ENCODE data around the gene CRHR2. TPM values are rescaled to one million over a fixed set of nuclear protein-coding genes. Genes with fewer than 3 reads are reported as not detected.
"Not testable (repeated sequence)": the region's sequence is repeated elsewhere in the genome, so short reads cannot be mapped to it uniquely, and the experiment has no call there.

The CRHR2 gene
- total and polyA plus RNA-seq, 4 donors = 0.23 to 1.5 TPM; not detected in 2

DNA sequence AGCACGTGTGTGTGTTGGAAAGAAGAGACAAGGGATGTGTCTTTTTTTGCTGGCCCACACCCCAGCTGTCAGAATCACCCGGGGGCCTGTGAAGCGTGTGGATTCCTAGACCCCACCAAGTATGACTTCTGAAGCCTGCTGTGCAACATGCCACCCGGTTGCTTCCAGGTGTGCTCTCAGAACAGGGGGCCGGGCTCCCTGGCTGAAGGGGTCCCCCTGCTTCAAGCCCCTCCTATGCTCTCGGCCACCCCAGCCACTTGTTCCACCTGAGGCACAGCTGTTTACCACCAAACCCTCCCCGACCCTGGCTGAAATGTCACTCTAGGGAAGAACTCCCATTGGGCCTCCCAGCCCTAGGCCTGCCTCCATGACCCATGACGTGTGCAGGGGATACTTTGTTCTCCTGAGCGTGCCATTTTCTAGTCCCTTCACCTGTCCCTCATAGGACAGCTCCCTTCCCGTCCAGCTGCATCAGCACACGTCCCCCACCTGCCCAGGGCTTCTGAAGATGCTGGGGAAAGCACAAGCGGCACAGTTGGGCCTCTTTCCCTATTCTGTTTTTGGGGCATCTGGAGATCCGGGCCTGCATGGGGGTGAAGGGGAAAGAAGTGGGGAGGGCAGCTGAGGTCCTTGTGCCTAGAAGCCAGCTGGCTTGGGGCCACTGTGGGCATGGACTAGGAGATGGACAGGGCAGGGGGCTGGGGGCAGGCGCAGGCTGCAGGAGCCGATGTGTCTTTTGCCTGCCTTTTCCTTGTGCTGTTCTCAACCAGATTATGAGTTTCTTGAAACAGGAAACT lies 33.3 kb downstream of the CRHR2 start:
- WGBS, 2 donors = 90 to 92% methylated on average over 15 of the region's 15 CpGs
- Histone ChIP-seq H3K27me3 (ENCODE audit: control insufficient read depth in 1 of 2, insufficient read depth in 2 of 2, low read length in 1 of 2) (no peaks in the 10 kb centered on the region), H3K9me3 (ENCODE audit: control insufficient read depth, low read length) (no peaks in the 10 kb centered on the region), H3K36me3 (ENCODE audit: control insufficient read depth in 1 of 2, insufficient read depth in 2 of 2, low read length in 1 of 2) (no peaks in the 10 kb centered on the region), H3K27ac (ENCODE audit: low read depth in 1 of 2, low read length in 2 of 2) (no peak overlapping the region), H3K4me1 (ENCODE audit: control insufficient read depth in 1 of 2, insufficient read depth in 2 of 2, low read length in 2 of 2) (no peaks in the 10 kb centered on the region), H3K4me3 (ENCODE audit: low read length in 2 of 2) (no peak overlapping the region)
- DNase-seq = no peak
- no peak for ATAC-seq (ENCODE audit: low FRiP score)
- intact Hi-C loops (cut with DNase I) = loop anchor here in 1 of 2 donors (10.0 kb wide), 1 partner anchor 86 kb away; no protein-coding TSS in a partner anchor

- Histone ChIP-seq H3K36me3 (ENCODE audit: control insufficient read depth in 1 of 2, insufficient read depth in 2 of 2, low read length in 1 of 2) (no peaks in the 10 kb centered on the region), H3K27ac (ENCODE audit: low read depth in 1 of 2, low read length in 2 of 2) (no peak overlapping the region), H3K27me3 (ENCODE audit: control insufficient read depth in 1 of 2, insufficient read depth in 2 of 2, low read length in 1 of 2) (no peaks in the 10 kb centered on the region), H3K9me3 (ENCODE audit: control insufficient read depth, low read length) (no peaks in the 10 kb centered on the region), H3K4me3 (ENCODE audit: low read length in 2 of 2) (no peak overlapping the region), H3K4me1 (ENCODE audit: control insufficient read depth in 1 of 2, insufficient read depth in 2 of 2, low read length in 2 of 2) (no peaks in the 10 kb centered on the region)
- 87 to 88% methylated on average over 10 of the region's 10 CpGs for WGBS, 2 donors
- ATAC-seq (ENCODE audit: low FRiP score) (no peak), DNase-seq (peak in 1 of 2 donors; percentile 38)
- intact Hi-C loops (cut with DNase I) = loop anchor here in 1 of 2 donors (10.0 kb wide), 1 partner anchor 87 kb away; no protein-coding TSS in a partner anchor
These were observed 34.5 kb downstream of the CRHR2 start for GRCh38 chr7:30647589-30648364.

DNA sequence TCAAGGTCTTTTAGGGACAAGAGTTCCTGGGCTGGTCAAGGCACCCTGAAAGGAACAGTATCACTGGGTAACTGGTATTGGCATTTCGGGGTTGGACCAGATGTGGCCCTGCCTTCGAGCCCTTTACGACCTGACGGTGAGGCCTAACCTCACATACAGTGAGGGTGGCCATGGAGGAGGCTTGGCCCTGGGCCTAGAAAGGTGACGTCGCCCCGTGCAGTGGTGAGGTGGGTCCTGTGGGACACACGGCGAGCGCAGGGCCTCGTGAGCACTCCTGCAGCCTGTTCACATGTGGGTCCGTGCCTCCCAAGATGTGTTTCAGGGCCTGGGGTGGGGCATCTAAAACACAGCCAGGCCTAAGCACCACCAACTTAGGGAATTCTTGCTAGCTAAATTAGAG lies 36.1 kb downstream of the CRHR2 start:
- ATAC-seq (ENCODE audit: low FRiP score) = no peak
- Histone ChIP-seq H3K27me3 (ENCODE audit: control insufficient read depth in 1 of 2, insufficient read depth in 2 of 2, low read length in 1 of 2) (no peaks in the 10 kb centered on the region), H3K27ac (ENCODE audit: low read depth in 1 of 2, low read length in 2 of 2) (no peak overlapping the region), H3K36me3 (ENCODE audit: control insufficient read depth in 1 of 2, insufficient read depth in 2 of 2, low read length in 1 of 2) (no peaks in the 10 kb centered on the region), H3K4me3 (ENCODE audit: low read length in 2 of 2) (no peak overlapping the region), H3K9me3 (ENCODE audit: control insufficient read depth, low read length) (no peaks in the 10 kb centered on the region), H3K4me1 (ENCODE audit: control insufficient read depth in 1 of 2, insufficient read depth in 2 of 2, low read length in 2 of 2) (no peaks in the 10 kb centered on the region)
- peak in 1 of 2 donors; percentile 58 for DNase-seq
- WGBS, 2 donors = 89 to 94% methylated on average over 12 of the region's 12 CpGs
- intact Hi-C loops (cut with DNase I) = loop anchor here in 1 of 2 donors (10.0 kb wide), 1 partner anchor 89 kb away; no protein-coding TSS in a partner anchor

GRCh38 chr7:30645661-30646060 lies 36.6 kb downstream of the CRHR2 start:
- H3K27ac ChIP-seq (ENCODE audit: low read depth in 1 of 2, low read length in 2 of 2) = no peak overlapping the region
- H3K4me1 ChIP-seq (ENCODE audit: control insufficient read depth in 1 of 2, insufficient read depth in 2 of 2, low read length in 2 of 2) = no peaks in the 10 kb centered on the region
- no peak for DNase-seq
- H3K9me3 ChIP-seq (ENCODE audit: control insufficient read depth, low read length) = no peaks in the 10 kb centered on the region
- no peaks in the 10 kb centered on the region for H3K27me3 ChIP-seq (ENCODE audit: control insufficient read depth in 1 of 2, insufficient read depth in 2 of 2, low read length in 1 of 2)
- no peak overlapping the region for H3K4me3 ChIP-seq (ENCODE audit: low read length in 2 of 2)
- 26% methylated on average over 3 of the region's 3 CpGs for WGBS, 2 donors
- intact Hi-C loops (cut with DNase I) = loop anchor here in 1 of 2 donors (10.0 kb wide), 1 partner anchor 89 kb away; no protein-coding TSS in a partner anchor
- ATAC-seq (ENCODE audit: low FRiP score) = no peak
- no peaks in the 10 kb centered on the region for H3K36me3 ChIP-seq (ENCODE audit: control insufficient read depth in 1 of 2, insufficient read depth in 2 of 2, low read length in 1 of 2)

DNA sequence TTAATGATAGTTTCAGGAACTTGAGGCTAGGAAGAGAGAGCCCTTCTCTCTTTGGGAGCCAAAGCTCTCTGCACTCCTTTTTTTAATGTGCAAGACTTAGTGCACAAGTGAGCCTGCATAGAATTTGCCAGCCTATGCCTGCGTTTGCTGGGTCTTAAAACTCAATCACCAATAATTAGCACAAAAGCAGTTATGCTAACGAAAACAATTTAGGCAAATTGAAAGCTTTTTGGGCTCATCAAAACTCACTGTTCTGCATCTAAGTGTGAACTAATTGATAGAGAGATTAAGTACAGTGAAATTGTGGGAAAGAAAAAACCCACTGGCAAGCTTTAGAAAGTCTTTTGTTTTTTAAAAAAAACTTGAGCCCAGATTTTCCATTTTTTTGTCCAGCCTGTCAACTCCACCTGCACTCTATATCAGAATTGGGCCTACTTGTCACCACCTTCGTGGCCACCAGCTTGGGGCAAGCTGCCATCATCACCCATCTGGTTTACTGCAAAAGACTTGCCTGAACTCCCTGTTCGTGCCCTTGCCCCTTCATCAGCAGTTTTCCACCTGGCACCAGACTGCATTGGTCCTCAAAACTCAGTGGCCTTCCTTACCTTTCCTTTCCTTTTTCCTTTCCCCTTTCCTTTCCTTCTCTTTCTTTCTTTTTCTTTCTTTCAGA lies 37.8 kb downstream of the CRHR2 start:
- ATAC-seq (ENCODE audit: low FRiP score) (no peak), DNase-seq (no peak)
- no peak overlapping the region for H3K27ac ChIP-seq (ENCODE audit: low read depth in 1 of 2, low read length in 2 of 2)
- no peaks in the 10 kb centered on the region for H3K9me3 ChIP-seq (ENCODE audit: control insufficient read depth, low read length)
- no peak overlapping the region for H3K4me3 ChIP-seq (ENCODE audit: low read length in 2 of 2)
- WGBS, 2 donors = 86 to 87% methylated on average over 4 of the region's 4 CpGs
- intact Hi-C loops (cut with DNase I) = loop anchor here in 1 of 2 donors (10.0 kb wide), 1 partner anchor 90 kb away; no protein-coding TSS in a partner anchor
- no peaks in the 10 kb centered on the region for H3K27me3 ChIP-seq (ENCODE audit: control insufficient read depth in 1 of 2, insufficient read depth in 2 of 2, low read length in 1 of 2)
- H3K36me3 ChIP-seq (ENCODE audit: control insufficient read depth in 1 of 2, insufficient read depth in 2 of 2, low read length in 1 of 2) = no peaks in the 10 kb centered on the region
- no peaks in the 10 kb centered on the region for H3K4me1 ChIP-seq (ENCODE audit: control insufficient read depth in 1 of 2, insufficient read depth in 2 of 2, low read length in 2 of 2)

- Histone ChIP-seq H3K4me1 (ENCODE audit: control insufficient read depth in 1 of 2, insufficient read depth in 2 of 2, low read length in 2 of 2) (no peaks in the 10 kb centered on the region), H3K27ac (ENCODE audit: low read depth in 1 of 2, low read length in 2 of 2) (no peak overlapping the region), H3K27me3 (ENCODE audit: control insufficient read depth in 1 of 2, insufficient read depth in 2 of 2, low read length in 1 of 2) (no peaks in the 10 kb centered on the region), H3K9me3 (ENCODE audit: control insufficient read depth, low read length) (no peaks in the 10 kb centered on the region), H3K36me3 (ENCODE audit: control insufficient read depth in 1 of 2, insufficient read depth in 2 of 2, low read length in 1 of 2) (no peaks in the 10 kb centered on the region), H3K4me3 (ENCODE audit: low read length in 2 of 2) (no peak overlapping the region)
- ATAC-seq (ENCODE audit: low FRiP score) (no peak), DNase-seq (no peak)
- 78 to 85% methylated on average over 4 of the region's 4 CpGs for WGBS, 2 donors
- intact Hi-C loops (cut with DNase I) = loop anchor here in 1 of 2 donors (10.0 kb wide), 1 partner anchor 92 kb away; no protein-coding TSS in a partner anchor
These were observed 39.5 kb downstream of the CRHR2 start for GRCh38 chr7:30642789-30643188.

- 63 to 80% methylated on average over 14 to 15 of the region's 29 CpGs for WGBS, 2 donors
- intact Hi-C loops (cut with DNase I) = loop anchor here in 1 of 2 donors (10.0 kb wide), 1 partner anchor 92 kb away; no protein-coding TSS in a partner anchor
- not testable (repeated sequence) for H3K27ac ChIP-seq (ENCODE audit: low read depth in 1 of 2, low read length in 2 of 2)
These were observed 39.9 kb downstream of the CRHR2 start for GRCh38 chr7:30642322-30642721.

GRCh38 chr7:30635798-30636197 lies 46.5 kb downstream of the CRHR2 start:
- H3K36me3 ChIP-seq (ENCODE audit: control insufficient read depth in 1 of 2, insufficient read depth in 2 of 2, low read length in 1 of 2) = peaks cover 9 to 20% of the 10 kb centered on the region in 2 donors
- no peaks in the 10 kb centered on the region for H3K27me3 ChIP-seq (ENCODE audit: control insufficient read depth in 1 of 2, insufficient read depth in 2 of 2, low read length in 1 of 2)
- 95 to 96% methylated on average over 6 of the region's 6 CpGs for WGBS, 2 donors
- no peak overlapping the region for H3K4me3 ChIP-seq (ENCODE audit: low read length in 2 of 2)
- intact Hi-C loops (cut with DNase I) = no loop called here
- ATAC-seq (ENCODE audit: low FRiP score) (no peak), DNase-seq (no peak)
- H3K4me1 ChIP-seq (ENCODE audit: control insufficient read depth in 1 of 2, insufficient read depth in 2 of 2, low read length in 2 of 2) = no peaks in the 10 kb centered on the region
- no peak overlapping the region for H3K27ac ChIP-seq (ENCODE audit: low read depth in 1 of 2, low read length in 2 of 2)
- no peaks in the 10 kb centered on the region for H3K9me3 ChIP-seq (ENCODE audit: control insufficient read depth, low read length)

More at GRCh38 chr7:30642322-30642721, 39.9 kb downstream of the CRHR2 start:
- not testable (repeated sequence) for H3K27me3 ChIP-seq (ENCODE audit: control insufficient read depth in 1 of 2, insufficient read depth in 2 of 2, low read length in 1 of 2); H3K9me3 ChIP-seq (ENCODE audit: control insufficient read depth, low read length); H3K4me3 ChIP-seq (ENCODE audit: low read length in 2 of 2); DNase-seq; H3K36me3 ChIP-seq (ENCODE audit: control insufficient read depth in 1 of 2, insufficient read depth in 2 of 2, low read length in 1 of 2); ATAC-seq (ENCODE audit: low FRiP score); H3K4me1 ChIP-seq (ENCODE audit: control insufficient read depth in 1 of 2, insufficient read depth in 2 of 2, low read length in 2 of 2)

Data from aorta (tissue), 5 donors.